ENCODE measurements around the gene LDB2.

LDB2 gene

GRCh38 chr4:16663732-16664131 is 234.7 kb downstream of the LDB2 start:
- no peak for TF ChIP-seq CTCF (IDR thresholded peaks at IDR 0.05; ENCODE audit: insufficient read depth, low read depth, low read length, missing control alignments)
- no peak for DNase-seq (ENCODE audit: low read depth)
- H3K4me3 ChIP-seq (ENCODE audit: low read depth, low read length): no peak overlapping the region

- H3K4me3 ChIP-seq (ENCODE audit: low read depth, low read length): no peak overlapping the region
- TF ChIP-seq CTCF (IDR thresholded peaks at IDR 0.05; ENCODE audit: insufficient read depth, low read depth, low read length, missing control alignments): no peak
- DNase-seq (ENCODE audit: low read depth): no peak
Observed at GRCh38 chr4:16663307-16663706, 235.1 kb downstream of the LDB2 start.

- no peak overlapping the region for H3K4me3 ChIP-seq (ENCODE audit: low read depth, low read length)
- TF ChIP-seq CTCF (IDR thresholded peaks at IDR 0.05; ENCODE audit: insufficient read depth, low read depth, low read length, missing control alignments): no peak
- DNase-seq (ENCODE audit: low read depth): no peak
Observed at GRCh38 chr4:16661813-16662212, 236.6 kb downstream of the LDB2 start.

GRCh38 chr4:16660656-16661055 is 237.8 kb downstream of the LDB2 start:
- no peak for DNase-seq (ENCODE audit: low read depth)
- no peak for TF ChIP-seq CTCF (IDR thresholded peaks at IDR 0.05; ENCODE audit: insufficient read depth, low read depth, low read length, missing control alignments)
- no peak overlapping the region for H3K4me3 ChIP-seq (ENCODE audit: low read depth, low read length)

GRCh38 chr4:16659694-16660093 is 238.8 kb downstream of the LDB2 start:
- no peak for DNase-seq (ENCODE audit: low read depth)
- no peak for TF ChIP-seq CTCF (IDR thresholded peaks at IDR 0.05; ENCODE audit: insufficient read depth, low read depth, low read length, missing control alignments)
- H3K4me3 ChIP-seq (ENCODE audit: low read depth, low read length): no peak overlapping the region

- TF ChIP-seq CTCF (IDR thresholded peaks at IDR 0.05; ENCODE audit: insufficient read depth, low read depth, low read length, missing control alignments): no peak
- no peak overlapping the region for H3K4me3 ChIP-seq (ENCODE audit: low read depth, low read length)
- no peak for DNase-seq (ENCODE audit: low read depth)
Observed at GRCh38 chr4:16659079-16659478, 239.4 kb downstream of the LDB2 start.

- no peak for TF ChIP-seq CTCF (IDR thresholded peaks at IDR 0.05; ENCODE audit: insufficient read depth, low read depth, low read length, missing control alignments)
- no peak for DNase-seq (ENCODE audit: low read depth)
- no peak overlapping the region for H3K4me3 ChIP-seq (ENCODE audit: low read depth, low read length)
Observed at GRCh38 chr4:16658183-16658582, 240.3 kb downstream of the LDB2 start.

All from GM12865 (cell line).